Neural crest cell (in vitro differentiated cells): ENCODE measurements around the gene HMCN2. TPM values are rescaled to one million over a fixed set of nuclear protein-coding genes. Genes with fewer than 3 reads are reported as not detected.

Experiments used
- DNase-seq: peaks from one replicate; pipeline ENCODE4 v3.0.0; 2021; ENCODE audit warnings: low read depth, mixed read lengths, low spot score
- H3K27ac Mint-ChIP-seq: one replicate; pipeline ENCODE4 v1.8.0; 2021; ENCODE audit warnings: mild to moderate bottlenecking, mixed read lengths; ENCODE audit not compliant: unreplicated experiment
- H3K27me3 Mint-ChIP-seq: 2 replicates; pipeline ENCODE4 v1.8.0; 2021; ENCODE audit warnings: low read depth, mild to moderate bottlenecking, mixed read lengths
- H3K36me3 Mint-ChIP-seq: 2 replicates; pipeline ENCODE4 v1.8.0; 2021; ENCODE audit warnings: low read depth, mild to moderate bottlenecking, mixed read lengths
- H3K4me1 Mint-ChIP-seq: 2 replicates; pipeline ENCODE4 v1.8.0; 2021; ENCODE audit warnings: mixed read lengths
- H3K4me3 Mint-ChIP-seq: one replicate; pipeline ENCODE4 v1.8.0; 2021; ENCODE audit warnings: mild to moderate bottlenecking, mixed read lengths
- H3K9me3 Mint-ChIP-seq: 2 replicates; pipeline ENCODE4 v1.8.0; 2021; ENCODE audit warnings: mixed read lengths
- CTCF ChIP-seq: fragments of 200-600 bp; sonication (generic); conservative IDR thresholded peaks from 2 replicates; pipeline ENCODE4 v1.5.0; 2021; ENCODE audit warnings: antibody characterized with exemption, mild to moderate bottlenecking
- total RNA-seq: library from RNA; stranded (reverse); gene quantifications from 2 replicates; pipeline ENCODE4 v1.2.1, GENCODE V29; 2021

HMCN2 gene
- total RNA-seq, 1 donor from 2014 or later = not detected

DNA sequence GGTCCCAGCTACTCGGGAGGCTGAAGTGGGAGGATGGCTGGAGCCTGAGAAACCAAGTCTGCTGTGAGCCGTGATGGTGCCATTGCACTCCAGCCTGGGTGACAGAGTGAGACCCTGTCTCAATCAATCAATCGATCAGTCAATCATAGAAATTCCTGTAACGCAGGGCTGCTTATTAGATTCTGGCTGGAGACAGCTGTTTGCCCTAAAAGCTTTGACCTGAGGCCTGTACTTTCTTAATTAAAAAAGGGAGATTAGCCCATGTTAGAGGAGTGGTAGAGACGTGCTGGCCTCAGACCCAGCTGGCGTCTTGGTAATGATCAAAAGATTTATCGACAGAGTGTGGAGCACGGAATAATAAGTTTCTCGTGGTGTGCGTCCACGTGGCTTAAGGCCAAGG, 40.5 kb upstream of the HMCN2 start:
- no peak for DNase-seq
- peaks cover 4% of the 10 kb centered on the region for H3K4me1 Mint-ChIP-seq

GRCh38 chr9:130225586-130225985, 40.0 kb upstream of the HMCN2 start:
- Mint-ChIP-seq H3K36me3 (peaks cover 21% of the 10 kb centered on the region), H3K9me3 (peaks cover 3% of the 10 kb centered on the region), H3K27ac (no peak overlapping the region), H3K4me1 (no peaks in the 10 kb centered on the region), H3K27me3 (no peaks in the 10 kb centered on the region), H3K4me3 (no peak overlapping the region)
- DNase-seq = no peak
- TF ChIP-seq CTCF = no peak

More for the DNA sequence above, 40.5 kb upstream of the HMCN2 start:
- Mint-ChIP-seq H3K36me3 (peaks cover 20% of the 10 kb centered on the region), H3K9me3 (peaks cover 3% of the 10 kb centered on the region), H3K27ac (no peak overlapping the region), H3K4me3 (no peak overlapping the region), H3K27me3 (no peaks in the 10 kb centered on the region)
- no peak for TF ChIP-seq CTCF

DNA sequence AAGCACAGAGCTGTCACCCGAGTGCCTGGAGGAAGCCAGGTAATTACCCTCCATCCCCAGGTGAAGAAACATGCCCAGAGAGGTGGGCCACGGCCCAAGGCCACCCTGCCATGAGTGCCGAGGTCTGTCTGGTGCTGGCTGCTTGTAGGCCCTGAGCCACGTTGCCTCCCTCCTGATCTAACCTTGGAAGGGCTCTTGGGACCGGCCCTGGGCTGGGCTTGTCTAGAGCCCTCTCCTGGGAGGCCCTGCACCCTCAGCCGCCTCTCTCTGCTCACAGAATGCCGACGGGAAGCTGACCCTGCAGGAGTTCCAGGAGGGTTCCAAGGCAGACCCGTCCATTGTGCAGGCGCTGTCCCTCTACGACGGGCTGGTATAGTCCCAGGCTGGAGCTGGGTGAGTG, 39.4 kb upstream of the HMCN2 start:
- no peaks in the 10 kb centered on the region for H3K27me3 Mint-ChIP-seq
- DNase-seq = no peak
- peaks cover 3% of the 10 kb centered on the region for H3K9me3 Mint-ChIP-seq
- TF ChIP-seq CTCF = no peak
- H3K4me1 Mint-ChIP-seq = no peaks in the 10 kb centered on the region
- H3K4me3 Mint-ChIP-seq = no peak overlapping the region
- no peak overlapping the region for H3K27ac Mint-ChIP-seq
- peaks cover 21% of the 10 kb centered on the region for H3K36me3 Mint-ChIP-seq

- no peak for TF ChIP-seq CTCF
- Mint-ChIP-seq H3K4me1 (peaks cover 2% of the 10 kb centered on the region), H3K9me3 (peaks cover 3% of the 10 kb centered on the region), H3K27ac (no peak overlapping the region), H3K4me3 (no peak overlapping the region), H3K27me3 (no peaks in the 10 kb centered on the region), H3K36me3 (peaks cover 24% of the 10 kb centered on the region)
- DNase-seq = no peak
Observed at GRCh38 chr9:130227833-130228232, 37.7 kb upstream of the HMCN2 start.

- peaks cover 3% of the 10 kb centered on the region for H3K9me3 Mint-ChIP-seq
- TF ChIP-seq CTCF = no peak
- H3K4me3 Mint-ChIP-seq = no peak overlapping the region
- H3K27ac Mint-ChIP-seq = no peak overlapping the region
- H3K4me1 Mint-ChIP-seq = peaks cover 8% of the 10 kb centered on the region
- H3K36me3 Mint-ChIP-seq = peaks cover 27% of the 10 kb centered on the region
- no peaks in the 10 kb centered on the region for H3K27me3 Mint-ChIP-seq
- DNase-seq = no peak
Observed at GRCh38 chr9:130229759-130230158, 35.8 kb upstream of the HMCN2 start.

DNA sequence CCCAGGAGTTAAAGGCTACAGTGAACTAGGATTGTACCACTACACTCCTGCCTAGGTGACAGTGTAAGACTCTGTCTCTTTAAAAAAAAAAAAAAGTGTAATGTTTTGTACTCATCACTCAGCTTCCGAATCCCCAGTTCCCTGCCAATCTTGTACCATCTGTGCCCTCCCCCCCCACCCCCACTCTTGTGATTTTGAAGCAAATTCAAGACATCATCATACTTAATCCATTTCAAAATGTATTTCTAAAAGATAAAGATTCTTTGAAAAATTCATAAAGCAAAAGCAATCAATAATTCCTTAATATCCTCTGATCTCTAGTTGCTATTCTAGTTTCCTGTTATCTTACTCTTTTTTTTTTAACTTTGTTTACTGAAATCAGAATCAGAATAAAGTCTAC, 34.9 kb upstream of the HMCN2 start:
- no peak overlapping the region for H3K27ac Mint-ChIP-seq
- peaks cover 8% of the 10 kb centered on the region for H3K4me1 Mint-ChIP-seq
- DNase-seq = no peak
- H3K36me3 Mint-ChIP-seq = peaks cover 27% of the 10 kb centered on the region
- H3K27me3 Mint-ChIP-seq = no peaks in the 10 kb centered on the region
- peaks cover 3% of the 10 kb centered on the region for H3K9me3 Mint-ChIP-seq
- no peak overlapping the region for H3K4me3 Mint-ChIP-seq
- no peak for TF ChIP-seq CTCF
